ENCODE measurements around the gene MYH6.

The MYH6 gene

DNA sequence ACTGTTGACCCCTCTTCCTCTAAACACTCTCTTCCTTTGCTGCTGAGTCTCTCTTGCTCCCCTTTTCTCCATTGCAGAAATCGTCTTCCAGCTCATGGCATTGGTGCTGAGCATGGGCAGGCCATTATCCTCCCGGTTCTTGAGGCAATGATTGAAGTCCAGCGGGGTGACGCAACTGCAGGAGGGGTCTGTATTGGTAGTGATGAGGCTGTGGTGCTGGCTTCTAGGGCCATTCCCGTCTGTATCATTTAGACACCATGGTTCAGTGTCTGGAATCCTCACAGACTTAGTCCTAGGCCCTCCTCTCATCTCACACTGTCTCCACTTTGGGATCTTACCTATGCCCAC, 54.7 kb downstream of the MYH6 start:
- DNase-seq, result no peak

DNA sequence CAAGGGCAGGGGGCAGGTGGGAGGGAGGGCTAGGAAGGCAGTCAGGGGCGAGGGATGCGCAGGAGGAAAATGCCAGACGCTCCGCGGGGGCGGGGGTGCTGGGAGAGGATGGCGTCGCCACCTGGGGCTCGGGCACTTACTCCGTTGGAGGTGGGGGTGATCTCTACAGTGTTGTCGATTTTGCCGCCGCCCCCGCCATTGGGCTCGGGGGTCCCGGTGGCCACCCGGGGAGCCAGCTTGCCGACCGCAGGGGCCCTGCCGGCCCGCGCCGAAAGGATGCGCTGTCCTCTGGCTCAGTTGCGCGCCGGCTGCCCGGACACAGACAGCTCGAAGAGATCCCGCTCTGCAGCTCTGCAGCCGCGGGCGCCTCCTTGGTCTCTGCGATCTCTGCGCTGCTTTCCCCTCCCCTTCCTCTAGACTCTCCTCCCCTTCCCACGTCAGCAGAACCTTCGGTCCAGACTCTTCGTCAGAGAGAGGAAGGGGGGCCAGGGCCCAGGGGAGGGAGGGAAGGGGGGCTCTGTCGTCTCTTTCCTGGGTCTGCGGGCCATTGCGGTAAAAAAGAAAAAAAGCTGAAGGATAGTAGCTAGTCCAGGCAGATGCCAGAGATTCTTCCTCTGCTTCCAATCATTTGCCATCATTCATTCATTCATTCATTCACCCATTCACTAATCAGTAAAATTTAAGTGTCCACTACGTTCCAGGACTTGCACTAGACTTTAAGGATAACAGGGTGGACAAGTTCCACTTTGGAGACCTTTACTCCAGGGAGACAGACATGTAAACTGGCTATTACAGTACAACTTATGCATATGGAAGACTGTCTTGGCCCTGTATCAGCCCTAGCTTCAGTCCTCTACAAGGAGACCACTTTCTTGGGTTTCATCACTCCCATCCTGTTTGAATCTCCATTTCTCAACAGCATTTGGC, 55.3 kb downstream of the MYH6 start, which contains the start of gene SLC22A17:
Gene SLC22A17 (minus strand): TSS at position 382 of the 927 bp plus-strand sequence.
- peak; percentile 45 for DNase-seq

DNA sequence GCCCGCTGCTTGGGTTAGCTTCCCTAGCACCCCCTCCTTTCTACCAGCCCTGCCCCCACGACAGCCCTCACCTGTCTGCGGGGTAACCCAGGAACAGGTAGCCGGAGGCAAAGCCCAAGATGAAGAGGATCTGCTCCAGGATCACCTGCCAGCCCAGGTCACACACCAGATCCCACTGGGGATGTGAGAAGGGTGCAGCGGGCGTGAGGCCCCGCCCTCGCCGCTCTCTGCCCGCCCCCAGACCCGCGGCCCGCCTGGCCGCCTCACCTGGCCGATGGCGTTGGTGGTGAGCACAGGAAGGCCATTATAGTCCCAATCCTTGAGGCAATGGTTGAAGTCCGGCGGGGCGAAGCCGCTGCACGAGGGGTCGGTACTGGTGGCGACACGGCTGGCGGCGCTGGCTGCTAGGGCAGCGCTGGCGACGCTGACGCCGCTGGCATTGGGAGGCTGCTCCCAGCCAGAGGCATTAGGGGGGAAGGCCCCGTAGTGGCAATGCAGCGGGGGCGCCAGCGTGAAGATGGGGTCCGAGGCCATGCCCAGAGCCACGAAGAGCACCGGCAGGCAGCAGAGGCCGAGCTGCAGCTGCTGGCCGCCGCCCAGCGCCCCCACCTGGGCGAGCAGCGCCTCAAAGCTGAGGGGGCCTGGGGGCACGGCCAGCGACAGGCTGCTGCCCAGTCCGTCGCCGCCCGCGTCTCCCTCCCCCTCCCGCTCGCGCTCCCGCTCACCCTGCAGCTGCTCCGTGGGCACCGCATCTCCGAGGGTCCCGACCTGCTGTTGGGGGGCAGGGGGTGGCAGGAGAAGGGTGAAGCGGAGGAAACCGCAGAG, 56.2 kb downstream of the MYH6 start:
- DNase-seq, result no peak

DNA sequence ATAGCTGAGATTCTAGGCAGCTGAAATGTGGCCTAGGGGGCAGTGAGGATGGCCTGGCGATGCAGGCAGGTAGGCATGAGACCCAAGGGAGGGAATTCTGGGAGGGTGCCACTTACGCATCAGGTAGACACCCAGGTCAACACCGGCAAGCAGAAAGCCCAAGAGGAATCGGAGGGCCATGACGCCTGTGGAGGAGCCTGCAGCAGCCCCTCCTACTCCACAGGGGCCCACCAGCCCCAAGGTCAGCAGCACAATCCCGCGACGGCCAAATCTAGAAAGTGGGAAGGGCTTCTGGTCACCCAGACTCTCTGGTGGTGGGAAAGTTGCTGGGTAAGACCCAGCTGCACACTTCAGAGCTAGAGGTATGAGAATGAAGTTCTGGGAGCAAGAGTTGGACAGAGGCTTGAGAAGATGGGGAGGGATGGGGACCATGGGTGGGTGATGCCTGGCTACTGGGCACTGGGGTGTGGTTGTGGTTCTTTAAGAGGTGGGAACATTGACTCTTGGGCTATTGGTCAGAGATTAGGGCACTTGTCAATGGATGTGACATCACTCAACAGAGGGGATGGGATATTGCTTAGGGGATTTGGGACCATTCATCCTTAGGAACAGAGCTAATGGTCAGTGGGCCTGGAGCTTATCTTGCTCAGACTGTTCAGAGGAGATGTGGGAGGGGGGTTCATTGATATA, 58.8 kb downstream of the MYH6 start:
- no peak for DNase-seq

DNA sequence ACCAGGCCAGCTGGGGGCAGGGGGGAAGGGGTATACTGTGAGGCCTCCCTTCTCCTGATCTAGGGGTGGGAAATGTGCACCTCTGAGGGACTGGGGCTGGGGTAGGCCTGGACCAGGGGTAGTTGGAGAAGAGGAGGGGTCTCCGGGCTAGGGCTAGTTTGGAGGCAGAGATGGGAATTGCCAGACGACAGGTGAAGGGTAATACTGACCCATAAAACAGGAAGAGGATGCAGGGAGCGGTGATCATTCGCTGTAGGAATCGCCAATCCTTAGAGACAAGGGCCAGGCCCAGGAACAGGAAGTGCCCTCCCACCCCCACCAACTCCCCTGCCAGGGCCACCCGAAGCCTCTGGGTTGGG, 59.8 kb downstream of the MYH6 start:
- no peak for DNase-seq

DNA sequence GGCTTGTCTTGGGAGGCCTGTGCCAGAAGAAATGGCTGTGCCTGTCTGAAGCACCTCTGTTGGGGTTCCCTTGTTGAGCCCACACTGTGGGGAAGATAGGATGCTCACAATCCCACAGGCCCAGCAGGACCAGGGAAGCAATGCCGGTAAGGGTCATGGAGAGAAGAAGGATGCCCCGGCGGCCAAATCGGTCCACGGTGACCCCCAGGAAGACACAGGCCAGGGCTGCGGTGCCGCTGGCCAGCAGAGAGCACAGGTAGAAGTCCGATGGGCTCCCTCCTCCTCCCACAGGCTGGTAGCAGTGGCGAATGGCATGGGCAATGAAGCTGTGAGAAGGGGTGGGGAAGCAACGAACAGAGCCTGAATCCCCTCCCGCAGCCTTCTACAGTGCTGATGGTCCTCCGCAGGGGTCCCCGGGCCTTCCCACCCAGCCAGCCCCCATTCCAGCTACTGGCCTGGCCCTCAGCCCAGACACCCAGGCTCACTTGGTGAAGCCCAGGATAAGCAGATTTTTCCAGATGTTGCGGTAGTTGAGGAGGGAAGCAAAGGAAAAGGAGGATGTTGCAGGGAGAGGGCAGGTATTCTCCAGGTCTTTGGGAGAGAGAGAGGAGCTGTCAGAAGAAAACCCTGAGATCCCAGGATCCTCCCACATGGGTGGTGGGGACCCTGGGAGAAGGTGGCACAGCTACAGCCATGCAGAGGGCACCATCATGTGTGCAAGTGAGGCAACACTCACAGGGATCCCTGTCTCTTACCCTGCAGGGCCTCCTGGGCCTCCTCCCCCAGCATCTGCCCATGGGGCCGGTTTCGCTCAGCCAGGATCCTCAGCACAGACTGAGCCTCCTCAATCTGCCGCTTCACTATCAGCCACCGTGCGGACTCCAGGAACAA, 60.4 kb downstream of the MYH6 start:
- no peak for DNase-seq

DNA sequence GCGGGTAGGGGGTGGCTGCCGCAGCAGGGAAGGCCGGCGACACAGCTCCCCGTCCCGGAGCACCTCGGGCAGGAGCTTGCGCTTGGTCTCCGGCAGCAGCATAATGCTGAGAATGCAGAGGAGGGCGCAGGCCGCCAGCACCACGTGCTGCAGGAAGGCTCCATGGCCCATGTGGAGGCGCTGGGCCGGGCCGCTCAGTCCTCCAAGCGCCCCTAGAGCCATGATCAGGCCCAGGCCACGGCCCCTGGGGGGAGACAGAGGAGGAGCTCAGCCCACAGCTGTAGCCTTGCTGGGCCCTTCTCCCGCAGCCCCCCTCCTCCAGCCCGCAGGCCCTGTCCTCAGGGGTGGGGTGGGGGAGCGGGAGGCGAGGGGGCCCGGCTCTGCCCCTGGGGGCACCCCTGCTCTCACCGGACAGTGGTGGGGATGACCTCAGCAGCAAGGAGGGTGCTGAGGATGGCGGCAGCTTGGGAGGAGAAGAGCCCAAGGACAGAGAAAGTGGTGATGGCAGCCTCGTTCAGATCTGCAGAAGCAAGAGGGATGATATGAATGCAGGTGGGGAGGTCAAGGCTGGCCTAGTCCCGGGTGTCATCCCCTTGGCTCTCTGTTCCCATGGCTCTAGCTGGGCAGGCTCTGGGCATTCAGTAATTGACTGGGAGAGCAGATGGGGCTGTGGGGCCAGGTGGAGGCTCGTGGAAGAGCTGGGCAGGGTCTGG, 61.2 kb downstream of the MYH6 start:
- no peak for DNase-seq

DNA sequence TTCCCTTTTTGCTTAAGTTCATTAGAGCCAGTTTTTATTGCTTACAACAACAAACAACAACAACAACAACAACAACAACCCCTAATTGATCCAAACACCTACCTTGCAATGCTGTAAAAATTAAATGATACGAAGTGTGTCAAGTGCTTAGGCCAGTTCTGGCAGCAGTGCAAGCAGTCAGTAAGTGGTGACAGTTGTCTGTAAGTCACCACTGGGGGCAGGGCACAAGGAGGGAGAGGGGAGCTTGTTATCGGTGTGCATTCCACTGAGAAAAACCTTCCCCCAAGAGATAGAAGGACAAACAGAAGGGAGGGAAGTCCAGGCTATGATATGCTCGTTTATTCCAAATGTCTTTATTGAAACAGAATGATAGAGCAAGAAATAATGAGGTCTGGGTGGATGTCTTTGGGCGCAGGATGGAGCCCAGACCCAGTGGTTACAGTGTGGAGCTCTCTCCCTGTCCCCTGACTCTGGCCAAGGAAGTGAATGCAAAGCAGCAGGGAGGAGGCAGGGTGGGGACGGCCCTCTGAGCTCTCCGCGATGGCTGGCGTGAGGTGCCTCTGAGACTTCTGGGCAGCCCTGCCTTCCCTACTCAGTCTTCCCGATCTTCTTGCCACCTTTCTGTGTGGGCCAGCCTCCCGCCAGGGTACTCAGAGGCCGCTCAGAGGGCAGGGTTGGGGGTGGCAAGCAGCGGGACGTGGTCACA, 61.9 kb downstream of the MYH6 start:
- DNase-seq, result no peak

DNA sequence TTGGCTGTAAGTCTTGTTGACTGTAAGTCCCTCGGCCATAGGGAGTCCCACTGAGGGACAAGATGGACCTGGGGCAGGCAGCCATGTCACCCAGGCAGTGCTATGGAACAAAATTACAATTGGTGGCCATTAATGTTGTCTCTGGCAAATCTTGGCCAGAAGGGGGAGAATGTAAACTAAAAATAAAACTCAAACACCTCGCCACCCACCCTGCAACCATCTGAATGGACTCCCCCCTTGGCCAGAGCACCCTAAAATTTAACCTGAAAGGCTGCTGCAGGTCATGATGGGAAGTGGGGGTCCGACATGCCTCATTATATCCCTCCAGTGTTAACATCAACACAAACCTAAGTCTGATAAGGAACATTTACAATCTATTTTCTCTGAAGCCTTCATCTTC, 63.6 kb downstream of the MYH6 start:
- DNase-seq, result no peak

DNA sequence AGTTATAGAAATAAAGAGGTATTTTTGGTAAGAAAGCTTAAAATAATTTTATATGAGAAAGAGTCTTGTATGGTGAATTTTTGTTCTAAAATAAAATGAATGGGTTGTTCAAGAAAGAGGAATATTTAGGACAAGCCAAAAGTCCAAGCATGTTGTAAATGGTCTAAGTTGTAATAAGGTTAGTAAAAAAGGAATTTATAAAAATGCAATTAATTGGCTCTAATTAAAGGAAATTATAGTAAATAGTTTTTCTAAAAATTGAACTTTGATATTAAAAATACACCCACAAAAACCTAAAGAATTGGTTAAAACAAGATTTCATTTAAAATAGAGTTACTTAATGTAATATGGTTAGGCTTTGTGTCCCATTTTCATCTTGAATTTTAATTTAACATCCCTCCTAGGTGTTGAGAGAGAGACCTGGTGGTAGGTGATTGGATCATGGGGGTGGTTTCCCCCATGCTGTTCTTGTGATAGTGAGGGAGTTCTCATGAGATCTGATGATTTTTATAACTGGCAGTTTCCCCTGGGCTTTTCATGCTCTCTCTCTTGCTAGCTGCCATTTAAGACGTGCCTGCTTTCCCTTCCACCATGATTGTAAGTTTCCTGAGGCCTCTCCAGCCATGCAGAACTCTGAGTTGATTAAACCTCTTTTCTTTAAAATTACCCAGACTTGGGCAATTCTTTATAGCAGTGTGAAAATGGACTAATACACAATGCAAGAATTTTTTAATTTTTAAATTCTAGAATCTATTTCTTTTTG, 68.4 kb downstream of the MYH6 start:
- no peak for DNase-seq

DNA sequence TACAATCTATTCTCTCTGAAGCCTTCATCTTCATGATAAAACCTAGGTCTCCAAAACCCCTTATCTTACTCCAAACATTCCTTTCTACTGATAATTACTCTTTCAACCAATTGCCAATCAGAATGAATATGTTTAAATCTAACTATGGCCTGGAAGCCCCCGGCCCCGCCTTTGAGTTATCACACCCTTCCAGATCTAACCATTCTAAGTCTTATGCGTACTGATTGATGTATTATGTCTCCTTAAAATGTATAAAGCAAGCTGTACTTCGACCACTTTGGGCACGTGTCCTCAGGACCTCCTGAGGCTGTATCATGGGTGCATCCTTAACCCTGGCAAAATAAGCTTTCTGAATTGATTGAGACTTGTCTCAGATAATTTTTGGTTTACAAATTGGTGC, 72.5 kb downstream of the MYH6 start:
- no peak for DNase-seq
